K562 (cell line): ENCODE results near the gene SRSF5. TPM values are rescaled to one million over a fixed set of nuclear protein-coding genes. Genes with fewer than 3 reads are reported as not detected.

Experiments used
- ATF7 ChIP-seq: fragments of 450-650 bp; IDR thresholded peaks from 2 replicates; pipeline ENCODE4 v1.7.1; 2014; ENCODE audit warnings: mild to moderate bottlenecking, moderate library complexity
- BRF2 ChIP-seq: IDR thresholded peaks from 3 replicates; pipeline ENCODE4 v1.6.1; 2011; ENCODE audit warnings: borderline replicate concordance, mild to moderate bottlenecking; ENCODE audit not compliant: insufficient read length, insufficient read depth
- CXXC5 ChIP-seq: fragments of 250-450 bp; sonication (Bioruptor Pico); IDR thresholded peaks from 2 replicates; pipeline ENCODE4 v1.8.0; 2022; ENCODE audit warnings: inconsistent platforms, mild to moderate bottlenecking, moderate library complexity
- HNRNPLL ChIP-seq: fragments of 200-400 bp; formaldehyde crosslinking; IDR thresholded peaks from 2 replicates; pipeline ENCODE4 v1.6.1; 2017; ENCODE audit warnings: low read length, low read depth, mild to moderate bottlenecking; ENCODE audit not compliant: poor library complexity, severe bottlenecking
- MBD2 ChIP-seq: sonication (generic); IDR thresholded peaks from 2 replicates; pipeline ENCODE4 v1.6.1; 2016; ENCODE audit warnings: low read depth, borderline replicate concordance
- ZBTB11 ChIP-seq, 3 experiments: fragments of 200-800 bp in 1 of 3; fragments of 250-450 bp in 1 of 3; fragments of 450-650 bp in 1 of 3; sonication (Bioruptor Pico) in 1 of 3; sonication (Bioruptor generic) in 1 of 3; formaldehyde crosslinking in 1 of 3; IDR thresholded peaks; 2 replicates each; pipeline versions ENCODE4 v1.6.1 to v1.8.0; 2016 to 2022; ENCODE audit warnings: mild to moderate bottlenecking in 2 of 3, missing genetic modification characterization in 2 of 3, missing compliant biosample characterization in 1 of 3, moderate library complexity in 1 of 3
- ZBTB9 ChIP-seq: fragments of 450-650 bp; formaldehyde crosslinking; IDR thresholded peaks from 2 replicates; pipeline ENCODE4 v1.4.0; 2020; ENCODE audit warnings: mild to moderate bottlenecking, moderate library complexity
- ZNF407 ChIP-seq: fragments of 450-650 bp; IDR thresholded peaks from 2 replicates; pipeline ENCODE4 v1.6.1; 2016; ENCODE audit warnings: low read depth
- ZNF639 ChIP-seq, 2 experiments: fragments of 200-800 bp in 1 of 2; sonication (Bioruptor generic) in 1 of 2; sonication (generic) in 1 of 2; formaldehyde crosslinking in 1 of 2; IDR thresholded peaks in 1 of 2; conservative IDR thresholded peaks in 1 of 2; 2 replicates each; pipeline versions ENCODE4 v1.5.0 to v1.6.1; 2016 to 2020; ENCODE audit warnings: missing compliant biosample characterization in 1 of 2, missing genetic modification characterization in 1 of 2, missing genetic modification reagents in 1 of 2
- polyA plus RNA-seq, 8 experiments: library from polyadenylated mRNA; depleted of rRNA in 4 of 8; stranded (reverse) in 5 of 8; unstranded in 3 of 8; fragments of >200 nt; fragmentation: Nextera tagmentation in 2 of 8; fragmentation: Illumina TruSeq in 1 of 8; extraction: Ambion mirVana in 2 of 8; extraction: Trizol in 1 of 8; gene quantifications; 2 replicates each; pipeline versions ENCODE4 v1.2.1 to v1.2.3, GENCODE V29; 2011 to 2014; ENCODE audit warnings: inconsistent platforms in 1 of 8, missing spikeins in 1 of 8
- total RNA-seq, 7 experiments: library from RNA; depleted of rRNA in 6 of 7; stranded (reverse); fragments of >200 nt in 6 of 7; fragmentation: Illumina TruSeq in 2 of 7; extraction: Trizol in 2 of 7; gene quantifications; 2 replicates each; pipeline versions ENCODE4 v1.2.1 to v1.2.3, GENCODE V29; 2011 to 2021; ENCODE audit warnings: low replicate concordance in 1 of 7

Gene SRSF5
- total and polyA plus RNA-seq, 9 of the 15 experiments (the other 6 are each of a cell fraction or from before 2014, with no cell fraction given), result 108 to 460 (median 212) TPM

- no peak for TF ChIP-seq BRF2
- no peak for TF ChIP-seq ZBTB9
- TF ChIP-seq ZBTB11 (CRISPR knock-in tag; IDR thresholded peaks at IDR 0.05), result peak in 1 of 3 experiments; percentile 89; a peak in 2 of 6 replicates
- TF ChIP-seq CXXC5, result peak; percentile 46
- TF ChIP-seq ZNF407, result no peak
- peak; percentile 92 for TF ChIP-seq HNRNPLL
- peak in 1 of 2 experiments; percentile 70; a peak in 2 of 4 replicates for TF ChIP-seq ZNF639 (CRISPR knock-in tag; conservative IDR thresholded peaks at IDR 0.05 in 1 of 2, IDR thresholded peaks at IDR 0.05 in 1 of 2)
- TF ChIP-seq ATF7, result peak; percentile 86
- peak; percentile 77 for TF ChIP-seq MBD2
Observed at GRCh38 chr14:69766984-69767368, at the start of gene SRSF5 (continued).
